Astrocyte (in vitro differentiated cells and primary cell): ENCODE results near the gene C6orf89. TPM values are rescaled to one million over a fixed set of nuclear protein-coding genes. Genes with fewer than 3 reads are reported as not detected.
A peak's percentile ranks its signal among the peaks of the same experiment; 100 is the strongest.

ENCODE experiments used
- DNase-seq: peaks from one replicate; pipeline ENCODE4 v3.0.0-alpha.2; 2010; ENCODE audit warnings: low read depth
- FAIRE-seq: peaks from 2 replicates; lab custom pipeline; 2011; peaks lifted over from hg19 to GRCh38; lab: Jason Lieb, UNC
- H2AFZ ChIP-seq: 2 replicates; pipeline ENCODE4 v1.6.0; 2012; ENCODE audit warnings: low read depth, low read length, inconsistent platforms
- H3K27ac ChIP-seq: 2 replicates; pipeline ENCODE4 v1.5.1; 2011; ENCODE audit warnings: low read depth, low read length, inconsistent platforms
- H3K27me3 ChIP-seq: 2 replicates; pipeline ENCODE4 v1.6.0; 2011; ENCODE audit warnings: low read length, inconsistent platforms; ENCODE audit not compliant: insufficient read depth
- H3K36me3 ChIP-seq: 2 replicates; pipeline ENCODE4 v1.5.1; 2011; ENCODE audit warnings: low read length, inconsistent platforms; ENCODE audit not compliant: insufficient read depth
- H3K4me1 ChIP-seq: 2 replicates; pipeline ENCODE4 v1.5.1; 2011; ENCODE audit warnings: low read length, inconsistent platforms; ENCODE audit not compliant: insufficient read depth
- H3K4me2 ChIP-seq: 2 replicates; pipeline ENCODE4 v1.6.0; 2012; ENCODE audit warnings: low read length, inconsistent platforms
- H3K4me3 ChIP-seq: 2 replicates; pipeline ENCODE4 v1.5.1; 2011; ENCODE audit warnings: low read depth, mild to moderate bottlenecking, low read length, inconsistent platforms; ENCODE audit not compliant: insufficient read depth
- H3K79me2 ChIP-seq: 2 replicates; pipeline ENCODE4 v1.6.0; 2012; ENCODE audit warnings: mild to moderate bottlenecking, low read length, inconsistent platforms; ENCODE audit not compliant: insufficient read depth
- H3K9ac ChIP-seq: 2 replicates; pipeline ENCODE4 v1.6.0; 2012; ENCODE audit warnings: mild to moderate bottlenecking, low read length, inconsistent platforms
- H3K9me3 ChIP-seq: 2 replicates; pipeline ENCODE4 v1.5.1; 2012; ENCODE audit warnings: low read depth, mild to moderate bottlenecking, low read length, inconsistent platforms; ENCODE audit not compliant: insufficient read depth
- H4K20me1 ChIP-seq: 2 replicates; pipeline ENCODE4 v1.6.0; 2012; ENCODE audit warnings: low read length, inconsistent platforms; ENCODE audit not compliant: insufficient read depth
- H3K27ac Mint-ChIP-seq: one replicate; pipeline ENCODE4 v1.8.0; 2021; ENCODE audit warnings: mild to moderate bottlenecking, mixed read lengths; ENCODE audit not compliant: unreplicated experiment
- H3K27me3 Mint-ChIP-seq: one replicate; pipeline ENCODE4 v1.8.0; 2021; ENCODE audit warnings: low read depth, mixed read lengths; ENCODE audit not compliant: unreplicated experiment
- H3K36me3 Mint-ChIP-seq: one replicate; pipeline ENCODE4 v1.8.0; 2021; ENCODE audit warnings: low read depth, mixed read lengths; ENCODE audit not compliant: unreplicated experiment
- H3K4me1 Mint-ChIP-seq: one replicate; pipeline ENCODE4 v1.8.0; 2021; ENCODE audit warnings: low read depth, mixed read lengths; ENCODE audit not compliant: unreplicated experiment
- H3K4me3 Mint-ChIP-seq: one replicate; pipeline ENCODE4 v1.8.0; 2021; ENCODE audit warnings: mild to moderate bottlenecking, moderate library complexity, mixed read lengths; ENCODE audit not compliant: unreplicated experiment
- H3K9me3 Mint-ChIP-seq: one replicate; pipeline ENCODE4 v1.8.0; 2021; ENCODE audit warnings: mild to moderate bottlenecking, mixed read lengths; ENCODE audit not compliant: unreplicated experiment
- EZH2 ChIP-seq: IDR thresholded peaks from 2 replicates; pipeline ENCODE4 v1.6.1; 2012; ENCODE audit warnings: mild to moderate bottlenecking, low read length, inconsistent platforms; ENCODE audit not compliant: insufficient read depth
- total RNA-seq: library from RNA; stranded (reverse); gene quantifications from 2 replicates; pipeline ENCODE4 v1.2.1, GENCODE V29; 2021
- TF ChIP-seq, protein P1 (sequence below): IDR thresholded peaks from 2 replicates; pipeline ENCODE4 v1.5.1; 2011; ENCODE audit warnings: low read depth, mild to moderate bottlenecking, inconsistent platforms, low read length, moderate library complexity; ENCODE audit not compliant: insufficient read depth

The C6orf89 gene
- total RNA-seq, 1 donor from 2014 or later = 37.8 TPM

DNA sequence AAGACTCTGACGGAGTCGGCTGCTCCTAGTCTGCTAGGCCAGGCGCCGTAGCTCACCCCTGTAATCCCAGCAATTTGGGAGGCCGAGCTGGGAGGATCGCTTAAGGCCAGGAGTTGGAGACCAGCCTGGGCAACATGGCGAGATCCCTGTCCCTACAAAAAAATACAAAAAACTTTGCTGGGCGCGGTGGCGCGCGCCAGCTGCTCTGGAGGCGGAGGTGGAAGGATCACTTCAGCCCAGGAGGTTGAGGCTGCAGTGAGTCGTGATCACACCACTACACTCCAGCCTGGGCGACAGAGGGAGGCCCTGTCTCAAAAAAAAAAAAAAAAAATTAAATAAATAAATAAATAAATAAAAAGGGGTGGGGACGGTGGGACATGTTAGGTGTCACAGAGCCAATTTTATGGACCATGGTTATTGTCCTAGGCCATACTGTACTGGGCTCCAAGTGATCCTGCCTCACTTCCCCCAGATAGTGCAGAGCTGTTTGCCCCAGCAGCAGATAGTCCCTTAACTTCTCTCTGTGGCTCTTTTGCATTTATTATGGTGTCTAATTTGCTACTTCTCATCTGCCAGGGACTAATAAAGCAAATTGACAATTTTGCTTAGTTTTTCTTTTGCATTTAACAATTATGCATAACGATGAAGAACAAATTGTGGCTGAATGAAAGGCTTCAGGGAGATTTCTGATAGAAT is 74.0 kb downstream of the C6orf89 start:
- no peak overlapping the region for H3K9ac ChIP-seq
- H3K27me3 ChIP-seq = no peaks in the 10 kb centered on the region
- Mint-ChIP-seq H3K4me1 (peaks cover 6% of the 10 kb centered on the region), H3K9me3 (no peaks in the 10 kb centered on the region), H3K36me3 (peaks cover 1% of the 10 kb centered on the region), H3K27ac (no peak overlapping the region), H3K4me3 (no peak overlapping the region), H3K27me3 (peaks cover 11% of the 10 kb centered on the region)
- DNase-seq = no peak
- H4K20me1 ChIP-seq = no peaks in the 10 kb centered on the region
- no peaks in the 10 kb centered on the region for H3K36me3 ChIP-seq
- no peak overlapping the region for H3K4me3 ChIP-seq
- H3K27ac ChIP-seq = no peak overlapping the region
- no peak overlapping the region for H3K4me2 ChIP-seq
- H3K4me1 ChIP-seq = peaks cover 11% of the 10 kb centered on the region
- H3K9me3 ChIP-seq = no peaks in the 10 kb centered on the region
- TF ChIP-seq, protein P1, sequence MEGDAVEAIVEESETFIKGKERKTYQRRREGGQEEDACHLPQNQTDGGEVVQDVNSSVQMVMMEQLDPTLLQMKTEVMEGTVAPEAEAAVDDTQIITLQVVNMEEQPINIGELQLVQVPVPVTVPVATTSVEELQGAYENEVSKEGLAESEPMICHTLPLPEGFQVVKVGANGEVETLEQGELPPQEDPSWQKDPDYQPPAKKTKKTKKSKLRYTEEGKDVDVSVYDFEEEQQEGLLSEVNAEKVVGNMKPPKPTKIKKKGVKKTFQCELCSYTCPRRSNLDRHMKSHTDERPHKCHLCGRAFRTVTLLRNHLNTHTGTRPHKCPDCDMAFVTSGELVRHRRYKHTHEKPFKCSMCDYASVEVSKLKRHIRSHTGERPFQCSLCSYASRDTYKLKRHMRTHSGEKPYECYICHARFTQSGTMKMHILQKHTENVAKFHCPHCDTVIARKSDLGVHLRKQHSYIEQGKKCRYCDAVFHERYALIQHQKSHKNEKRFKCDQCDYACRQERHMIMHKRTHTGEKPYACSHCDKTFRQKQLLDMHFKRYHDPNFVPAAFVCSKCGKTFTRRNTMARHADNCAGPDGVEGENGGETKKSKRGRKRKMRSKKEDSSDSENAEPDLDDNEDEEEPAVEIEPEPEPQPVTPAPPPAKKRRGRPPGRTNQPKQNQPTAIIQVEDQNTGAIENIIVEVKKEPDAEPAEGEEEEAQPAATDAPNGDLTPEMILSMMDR = no peak
- TF ChIP-seq EZH2 = no peak
- no peak for FAIRE-seq
- H3K79me2 ChIP-seq = no peaks in the 10 kb centered on the region
- H2AFZ ChIP-seq = no peak overlapping the region

DNA sequence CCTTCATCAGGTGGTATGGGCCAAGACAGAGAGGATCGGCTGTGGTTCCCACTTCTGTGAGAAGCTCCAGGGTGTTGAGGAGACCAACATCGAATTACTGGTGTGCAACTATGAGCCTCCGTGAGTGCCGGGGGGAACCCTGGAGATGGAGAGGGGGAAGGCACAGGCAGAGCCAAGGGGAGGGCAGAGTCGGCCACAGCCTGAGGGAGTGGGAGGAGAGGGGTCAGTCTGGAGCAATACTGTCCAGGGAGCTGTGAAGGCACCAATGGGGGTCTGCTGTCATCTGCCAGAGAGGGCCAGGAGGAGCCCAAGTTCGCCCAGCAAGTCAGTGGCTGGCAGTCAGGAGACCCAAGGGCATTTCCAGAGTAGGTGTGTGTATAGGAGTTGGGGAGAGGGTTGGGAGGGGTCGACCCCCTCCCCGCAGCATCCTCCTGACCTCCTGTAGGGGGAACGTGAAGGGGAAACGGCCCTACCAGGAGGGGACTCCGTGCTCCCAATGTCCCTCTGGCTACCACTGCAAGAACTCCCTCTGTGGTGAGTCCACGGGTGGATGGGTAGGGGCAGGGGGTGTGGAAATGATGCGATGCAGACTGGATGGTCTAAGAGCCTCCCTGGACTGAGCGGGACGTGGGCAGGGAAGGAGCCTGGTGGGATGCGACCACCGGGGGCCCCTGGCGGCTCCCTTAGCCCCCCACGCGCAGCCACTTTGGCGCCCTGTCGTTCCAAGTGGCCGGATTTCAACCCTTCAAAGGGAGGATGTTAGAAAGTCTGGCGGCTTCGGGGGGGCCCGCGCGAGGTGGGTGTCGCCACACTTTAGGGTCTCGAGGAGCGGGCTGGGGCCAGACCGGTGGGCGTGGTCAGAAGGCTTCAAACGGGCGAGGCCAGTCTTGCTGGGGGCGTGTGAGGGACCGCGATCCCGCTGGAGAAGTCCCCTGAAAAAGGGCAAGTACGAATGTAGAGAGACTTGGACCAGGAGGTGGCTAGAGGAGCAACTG is 76.0 kb downstream of the C6orf89 start:
- Mint-ChIP-seq H3K4me1 (peaks cover 6% of the 10 kb centered on the region), H3K4me3 (no peak overlapping the region), H3K27ac (peak overlapping the region; percentile 62), H3K36me3 (peaks cover 3% of the 10 kb centered on the region), H3K9me3 (no peaks in the 10 kb centered on the region), H3K27me3 (peaks cover 9% of the 10 kb centered on the region)
- FAIRE-seq (no peak), DNase-seq (no peak)
- TF ChIP-seq EZH2 = no peak
- TF ChIP-seq, protein P1 = no peak
- no peaks in the 10 kb centered on the region for H3K79me2 ChIP-seq
- H3K9ac ChIP-seq = no peak overlapping the region
- no peaks in the 10 kb centered on the region for H3K9me3 ChIP-seq
- H3K4me1 ChIP-seq = peaks cover 11% of the 10 kb centered on the region
- no peak overlapping the region for H3K27ac ChIP-seq
- no peaks in the 10 kb centered on the region for H3K27me3 ChIP-seq
- no peaks in the 10 kb centered on the region for H3K36me3 ChIP-seq
- no peak overlapping the region for H2AFZ ChIP-seq
- no peaks in the 10 kb centered on the region for H4K20me1 ChIP-seq
- no peak overlapping the region for H3K4me3 ChIP-seq
- no peak overlapping the region for H3K4me2 ChIP-seq
